Left forelimb (tissue), 1 donor: Measurements from ENCODE around the gene FBF1.

Experiments used
- DNase-seq: peaks from one replicate; pipeline ENCODE4 v3.0.0-alpha.2; 2018; ENCODE audit warnings: low spot score

Gene FBF1

DNA sequence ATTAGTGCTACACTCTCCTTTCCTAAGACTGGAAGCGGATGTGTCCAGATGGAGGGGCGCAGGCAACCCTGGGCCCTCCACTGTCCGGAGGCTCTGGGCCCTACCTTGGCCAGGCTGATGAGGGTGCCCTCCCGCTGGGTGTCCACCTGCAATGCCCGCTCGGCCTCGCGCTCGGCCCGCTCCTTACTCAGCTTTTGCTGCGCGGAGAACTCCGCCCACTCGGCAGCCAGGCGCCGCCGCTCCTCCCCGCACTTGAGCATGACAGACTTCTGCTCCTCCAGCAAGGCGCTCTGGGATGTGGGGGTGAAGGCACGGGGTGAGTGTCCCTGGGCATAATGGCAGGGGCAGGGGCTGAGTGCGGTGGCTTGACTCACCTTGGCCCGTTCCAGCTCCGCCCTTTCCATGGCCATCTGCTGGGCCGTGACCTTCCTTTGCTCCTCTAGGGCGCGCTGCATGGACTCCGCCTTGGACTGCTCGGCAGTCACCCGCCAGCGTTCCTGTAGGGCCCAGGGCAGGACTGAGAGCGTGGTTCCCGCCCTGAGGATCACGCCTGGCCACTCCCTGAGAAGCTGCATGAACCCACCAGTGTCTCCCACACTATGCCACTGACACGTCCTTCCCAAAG, 26.1 kb downstream of the FBF1 start:
- no peak for DNase-seq

DNA sequence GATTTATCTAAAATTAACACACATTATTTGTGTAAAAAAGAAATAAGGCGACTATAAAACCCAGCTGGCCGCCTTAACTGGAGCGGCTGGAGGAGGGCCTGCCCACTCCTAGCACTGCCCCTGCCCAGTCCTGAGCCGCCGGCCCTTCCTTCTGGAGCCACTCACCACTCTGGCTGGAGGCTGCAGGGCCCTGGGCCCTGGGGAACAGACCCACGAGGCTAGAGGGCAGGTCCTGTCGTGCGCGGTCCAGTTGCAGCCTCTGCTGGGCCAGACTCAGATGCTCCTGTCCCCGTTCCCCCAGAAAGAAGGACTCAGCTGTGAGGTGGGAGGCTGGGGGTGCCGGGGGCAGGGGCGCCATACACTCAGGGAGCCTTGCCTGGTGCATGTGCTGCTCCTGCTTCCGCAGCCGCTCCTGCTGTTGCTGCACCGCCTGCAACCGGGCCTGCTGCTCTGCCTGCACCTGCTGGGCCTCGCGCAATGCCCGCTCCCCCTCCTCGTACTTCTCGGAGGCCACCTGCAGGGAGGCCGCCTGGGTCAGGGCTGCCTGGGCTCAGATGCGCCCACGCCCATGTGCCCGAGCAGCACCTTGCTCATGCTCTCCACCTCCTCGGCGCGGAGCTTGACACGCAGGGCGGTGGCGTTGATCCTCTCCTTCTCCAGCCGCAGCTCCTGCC, 27.2 kb downstream of the FBF1 start:
- DNase-seq = no peak

DNA sequence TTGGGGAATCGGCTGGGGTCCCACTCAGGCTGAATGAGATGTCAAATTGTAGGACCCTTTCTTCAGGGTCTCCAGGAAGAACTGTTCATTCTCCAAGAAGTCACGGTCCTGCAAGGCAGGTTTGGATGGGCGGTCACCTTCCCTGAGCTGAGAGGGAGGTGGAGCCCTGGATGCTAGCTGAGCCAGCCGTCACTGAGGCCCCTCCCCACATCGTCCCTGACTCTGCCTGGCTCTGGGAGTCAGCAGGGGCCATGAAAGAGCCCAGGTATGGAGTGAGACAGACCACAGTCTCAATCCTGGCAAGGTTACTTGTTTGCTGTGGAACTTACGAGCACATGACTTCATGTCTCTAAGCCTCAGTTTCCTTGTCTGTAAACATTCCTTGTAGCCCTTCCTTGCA, 30.1 kb downstream of the FBF1 start:
- DNase-seq = no peak

- no peak for DNase-seq
These were observed 31.0 kb downstream of the FBF1 start for GRCh38 chr17:75909812-75910274.

DNA sequence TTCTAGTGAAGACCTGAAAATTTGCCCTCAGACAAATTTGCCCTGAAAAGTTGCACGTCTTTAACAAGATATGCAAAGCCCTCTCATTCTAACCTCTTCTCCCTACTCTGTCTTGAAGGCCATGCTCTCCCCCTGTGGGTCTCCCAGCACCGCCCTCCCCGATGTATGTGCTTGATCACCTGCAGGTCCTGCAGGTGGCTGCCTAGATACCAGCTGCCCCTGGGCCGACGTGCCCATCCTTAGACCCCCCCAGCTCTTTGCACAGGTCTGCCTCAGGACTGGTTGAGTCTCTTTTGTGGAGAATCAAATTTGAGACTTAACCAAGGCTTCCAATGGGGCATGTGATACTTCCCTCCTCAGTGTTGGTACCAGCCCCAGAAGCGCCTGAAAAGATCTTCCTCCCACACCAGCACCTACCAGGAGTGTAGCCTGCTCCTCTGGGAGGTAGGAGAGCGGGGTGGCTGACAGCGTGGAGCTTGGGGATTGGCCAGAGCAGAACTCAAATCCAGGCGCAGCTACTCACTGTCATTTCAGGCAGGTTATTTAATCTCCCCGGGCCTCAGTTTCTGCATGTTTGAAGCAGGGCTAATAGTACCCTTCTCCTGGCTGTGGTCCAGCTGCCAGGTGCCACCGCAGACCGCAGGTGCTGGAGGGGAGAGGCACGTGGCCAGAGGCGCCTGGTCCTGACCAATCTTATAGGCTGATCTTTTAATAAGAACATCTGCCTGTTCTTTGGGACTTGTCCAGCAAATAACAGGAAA, 31.6 kb downstream of the FBF1 start:
- DNase-seq = no peak

DNA sequence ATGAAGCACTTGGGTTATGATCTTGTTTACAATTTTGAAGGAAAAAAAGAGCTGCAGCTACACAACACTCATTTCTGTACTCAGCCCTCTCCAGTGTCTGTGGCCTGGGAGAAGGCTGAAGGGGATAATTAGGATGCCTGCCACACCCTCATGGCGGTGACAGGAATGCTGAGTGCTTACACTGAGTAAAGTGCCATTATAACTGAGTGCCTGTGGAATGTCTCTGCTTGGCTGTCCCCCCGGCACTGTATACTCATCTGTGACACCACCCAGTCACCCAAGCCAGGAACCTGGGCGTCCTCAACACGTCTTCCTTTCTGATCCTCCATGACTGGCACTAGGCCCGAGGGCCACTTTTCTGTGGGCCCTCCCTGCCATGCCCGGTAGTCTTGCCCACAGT, 32.6 kb downstream of the FBF1 start:
- DNase-seq = no peak

GRCh38 chr17:75906143-75906884, 34.5 kb downstream of the FBF1 start:
- no peak for DNase-seq

DNA sequence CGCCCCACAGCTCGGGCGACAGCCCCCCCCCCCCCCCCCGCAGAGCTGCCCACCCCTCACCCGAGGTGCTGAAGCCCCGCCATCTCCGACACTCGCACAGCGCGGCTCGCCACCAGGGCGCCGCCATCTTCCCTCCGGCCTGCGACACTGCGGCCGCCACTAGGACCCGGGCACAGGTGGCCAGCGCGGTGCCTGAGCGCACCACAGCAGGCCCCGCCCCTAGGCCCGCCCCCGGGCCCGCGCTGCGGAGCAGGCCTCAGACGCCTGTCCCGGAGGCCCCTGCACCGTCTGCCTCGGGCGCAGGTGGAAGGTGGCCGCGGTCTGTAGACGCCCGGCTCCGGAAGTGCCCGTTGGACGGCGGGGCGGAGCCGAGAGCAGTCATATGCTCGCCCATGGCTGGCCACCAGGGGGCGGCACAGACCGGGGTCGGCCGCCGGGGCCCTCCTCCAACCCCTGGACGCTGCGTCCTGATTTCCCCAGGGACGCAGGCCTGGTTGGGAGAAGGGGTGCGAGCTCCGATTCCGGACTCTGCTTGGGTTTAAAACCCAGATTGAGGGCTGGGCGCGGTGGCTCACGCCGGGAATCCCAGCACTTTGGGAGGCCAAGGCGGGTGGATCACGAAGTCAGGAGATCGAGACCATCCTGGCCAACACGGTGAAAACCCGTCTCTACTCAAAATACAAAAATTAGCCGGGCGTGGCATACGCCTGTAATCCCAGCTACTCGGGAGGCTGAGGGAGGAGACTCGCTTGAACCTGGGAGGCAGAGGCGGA, 35.9 kb downstream of the FBF1 start, which contains the start of gene MRPL38:
Gene MRPL38, minus strand, starts transcription at position 136 of the 773 bp plus-strand sequence. Its CDS starts 9 bp downstream, at position 127.
- peak; percentile 95 for DNase-seq

DNA sequence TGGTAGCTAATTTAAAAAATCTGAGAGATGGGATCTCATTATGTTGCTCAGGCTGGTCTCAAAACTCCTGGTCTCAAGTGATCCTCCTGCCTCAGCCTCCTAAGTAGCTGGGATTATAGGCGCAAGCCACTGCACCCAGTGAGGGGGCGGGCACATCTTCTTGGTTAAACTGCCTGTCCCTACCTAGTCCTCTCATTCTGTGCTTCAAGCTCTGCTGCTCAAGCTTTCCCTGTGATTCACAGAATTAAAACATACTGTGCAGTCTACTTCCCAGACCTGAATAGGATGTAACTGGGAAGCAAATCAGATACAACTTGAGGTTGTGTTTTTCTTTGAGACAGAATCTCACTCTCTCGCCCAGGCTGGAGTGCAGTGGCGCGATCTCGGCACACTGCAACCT, 38.4 kb downstream of the FBF1 start:
- DNase-seq = no peak

- DNase-seq = no peak
These were observed 39.1 kb downstream of the FBF1 start for GRCh38 chr17:75901727-75902126.

- no peak for DNase-seq
These were observed 39.9 kb downstream of the FBF1 start for GRCh38 chr17:75900691-75901533.

DNA sequence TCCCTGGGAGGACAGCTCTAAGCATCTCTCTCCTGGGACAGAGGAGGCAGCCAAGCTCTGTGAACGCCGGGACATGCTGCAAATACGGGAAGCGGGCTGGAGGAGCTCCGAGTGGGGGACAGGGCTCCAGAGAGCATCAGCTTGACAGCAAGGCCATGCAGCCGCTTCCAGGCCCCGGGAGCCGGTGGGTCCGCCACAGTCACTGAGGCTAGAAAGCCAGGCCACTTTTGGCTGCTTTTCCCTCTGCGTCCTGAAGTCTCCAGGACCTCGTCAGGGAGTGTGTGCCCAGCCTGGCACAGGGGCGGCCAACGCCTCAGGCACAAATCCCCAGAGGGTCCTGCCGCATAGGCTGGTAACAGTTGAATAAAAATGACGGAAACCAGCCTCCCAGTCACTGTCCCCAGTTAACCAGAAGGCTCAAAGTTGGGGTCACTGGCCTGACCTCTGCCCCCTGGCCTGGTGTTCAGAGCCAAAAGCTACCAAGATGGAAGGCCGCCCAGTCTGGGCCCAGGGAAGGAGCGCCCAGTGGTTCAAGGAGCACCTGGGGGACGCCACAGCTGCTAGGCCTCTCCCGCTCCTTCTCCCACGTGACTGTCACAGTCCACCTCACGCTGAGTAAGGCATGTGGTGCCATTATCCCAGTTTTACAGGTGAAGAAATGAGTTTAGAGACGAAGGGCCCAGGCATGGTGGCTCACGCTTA, 40.9 kb downstream of the FBF1 start:
- DNase-seq = no peak

DNA sequence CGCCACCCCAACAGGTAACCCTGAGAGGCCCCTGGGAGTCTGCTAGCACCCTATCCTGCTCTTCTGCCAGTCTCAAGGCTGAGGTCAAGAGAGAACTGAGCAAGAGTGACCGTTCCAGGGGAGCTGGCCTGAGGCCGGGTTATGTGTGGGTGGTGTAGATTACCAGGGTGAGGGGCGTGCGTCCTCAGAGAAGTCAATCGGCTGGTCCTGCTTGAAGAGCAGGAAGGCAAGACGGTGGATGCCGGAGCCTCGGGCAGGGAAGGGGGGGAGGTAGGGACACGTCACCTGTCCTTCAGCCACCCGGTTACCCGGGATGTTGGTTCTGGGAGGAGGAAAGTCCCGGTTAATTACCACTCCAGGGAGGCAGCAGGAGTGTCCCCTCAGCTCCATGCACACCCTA, 41.5 kb downstream of the FBF1 start:
- DNase-seq = no peak

DNA sequence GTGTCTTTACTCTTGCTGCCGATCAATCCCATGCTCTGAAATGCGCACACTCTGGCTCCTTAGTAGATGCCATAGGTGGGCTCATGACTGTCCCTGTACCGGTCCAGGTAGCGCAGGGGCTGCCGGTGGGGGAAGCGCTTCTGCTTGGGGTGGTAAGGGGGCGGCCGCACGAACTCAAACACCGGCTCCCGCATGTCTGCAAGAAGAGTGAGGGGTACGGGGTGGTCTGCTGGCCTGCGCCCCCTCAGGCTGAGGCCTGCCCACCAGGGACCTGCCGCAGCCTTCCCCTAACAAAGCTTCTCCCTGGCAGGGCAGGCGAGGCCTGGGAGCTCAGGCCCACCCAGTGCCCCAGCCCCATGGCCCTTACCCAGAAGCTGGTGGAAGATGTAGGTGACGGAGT, 42.1 kb downstream of the FBF1 start:
- DNase-seq = no peak

- DNase-seq = no peak
These were observed 42.8 kb downstream of the FBF1 start for GRCh38 chr17:75898065-75898464.

GRCh38 chr17:75897160-75898019, 43.5 kb downstream of the FBF1 start:
- no peak for DNase-seq

GRCh38 chr17:75896415-75897159, 44.3 kb downstream of the FBF1 start, which contains the start of gene TRIM65:
TSS of gene TRIM65 (minus strand) at chr17:75896951. CDS start at chr17:75896937, 14 bp downstream.
- DNase-seq = peak; percentile 87
